HG02938 (cell line): ENCODE data around the gene AIFM2.
"Not testable (repeated sequence)": the region's sequence is repeated elsewhere in the genome, so short reads cannot be mapped to it uniquely, and the experiment has no call there.

Experiments used
- ATAC-seq: cut with Tn5 transposase; IDR thresholded peaks from one replicate; pipeline ENCODE4 v1.9.1; 2021; ENCODE audit warnings: mild to moderate bottlenecking, moderate library complexity; ENCODE audit not compliant: unreplicated experiment

AIFM2 gene

GRCh38 chr10:70123817-70124216, 8.8 kb downstream of the AIFM2 start:
- ATAC-seq: no peak

- ATAC-seq: not testable (repeated sequence)
Measured at GRCh38 chr10:70123166-70123565, 9.5 kb downstream of the AIFM2 start.

- no peak for ATAC-seq
Measured at GRCh38 chr10:70122742-70123141, 9.9 kb downstream of the AIFM2 start.

GRCh38 chr10:70121281-70121949, 11.2 kb downstream of the AIFM2 start:
- ATAC-seq: no peak

GRCh38 chr10:70120417-70120816, 12.2 kb downstream of the AIFM2 start:
- ATAC-seq: no peak

GRCh38 chr10:70119623-70120022, 13.0 kb downstream of the AIFM2 start:
- ATAC-seq: no peak

- ATAC-seq: no peak
Measured at GRCh38 chr10:70119197-70119596, 13.4 kb downstream of the AIFM2 start.

- no peak for ATAC-seq
Measured at GRCh38 chr10:70118196-70118595, 14.4 kb downstream of the AIFM2 start.

GRCh38 chr10:70117646-70118045, 15.0 kb downstream of the AIFM2 start:
- no peak for ATAC-seq

GRCh38 chr10:70115948-70116682, 16.5 kb downstream of the AIFM2 start:
- no peak for ATAC-seq

- no peak for ATAC-seq
Measured at GRCh38 chr10:70114902-70115301, 17.7 kb downstream of the AIFM2 start.

- ATAC-seq: no peak
Measured at GRCh38 chr10:70112071-70112470, 20.6 kb downstream of the AIFM2 start.

- no peak for ATAC-seq
Measured at GRCh38 chr10:70111496-70111895, 21.1 kb downstream of the AIFM2 start.

- no peak for ATAC-seq
Measured at GRCh38 chr10:70109064-70109729, 23.4 kb downstream of the AIFM2 start.

GRCh38 chr10:70106958-70107791, 25.4 kb downstream of the AIFM2 start:
- ATAC-seq: no peak

GRCh38 chr10:70101668-70102067, 31.0 kb downstream of the AIFM2 start:
- no peak for ATAC-seq

GRCh38 chr10:70101068-70101562, 31.5 kb downstream of the AIFM2 start:
- ATAC-seq: not testable (repeated sequence)

GRCh38 chr10:70098271-70098670, 34.4 kb downstream of the AIFM2 start:
- no peak for ATAC-seq

GRCh38 chr10:70097459-70097858, 35.2 kb downstream of the AIFM2 start:
- no peak for ATAC-seq

- ATAC-seq: no peak
Measured at GRCh38 chr10:70096705-70097420, 35.8 kb downstream of the AIFM2 start.
